Posterior cingulate gyrus (tissue), 11 donors: ENCODE results near the gene ZBED3.
"Not testable (repeated sequence)": the region's sequence is repeated elsewhere in the genome, so short reads cannot be mapped to it uniquely, and the experiment has no call there.

Experiments used
- DNase-seq, 10 donors: peaks; one replicate each; pipeline versions ENCODE4 v3.0.0 to v3.0.0-alpha.2; 2020 to 2021; ENCODE audit warnings: mixed read lengths in 3 of 10
- intact Hi-C: fragments of 100-400 bp; cut with DNase I; formaldehyde crosslinking; loops from one replicate; pipeline ENCODE4 v1.15.1; 2023

ZBED3 gene

DNA sequence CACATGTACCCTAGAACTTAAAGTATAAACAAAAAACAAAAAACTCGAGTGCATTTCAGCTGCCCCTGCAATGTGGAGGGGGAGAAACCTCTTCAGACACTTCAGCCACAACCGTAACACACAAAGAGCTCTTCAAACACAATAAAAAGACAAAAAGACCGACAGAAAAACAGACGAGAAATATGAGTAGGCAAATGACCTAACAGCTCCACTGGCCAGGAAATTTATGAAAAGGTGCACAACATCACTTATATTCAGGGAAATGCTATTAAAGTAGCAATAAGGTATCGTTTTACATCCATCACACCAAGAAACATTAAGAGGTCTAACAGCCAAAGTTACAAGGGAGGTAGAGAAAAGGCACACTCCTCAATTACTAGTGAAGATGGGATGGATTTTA lies 6.2 kb downstream of the ZBED3 start:
- no peak for DNase-seq
- intact Hi-C loops: loop anchor here (10.0 kb wide), 1 partner anchor 154 kb away; no protein-coding TSS in a partner anchor

DNA sequence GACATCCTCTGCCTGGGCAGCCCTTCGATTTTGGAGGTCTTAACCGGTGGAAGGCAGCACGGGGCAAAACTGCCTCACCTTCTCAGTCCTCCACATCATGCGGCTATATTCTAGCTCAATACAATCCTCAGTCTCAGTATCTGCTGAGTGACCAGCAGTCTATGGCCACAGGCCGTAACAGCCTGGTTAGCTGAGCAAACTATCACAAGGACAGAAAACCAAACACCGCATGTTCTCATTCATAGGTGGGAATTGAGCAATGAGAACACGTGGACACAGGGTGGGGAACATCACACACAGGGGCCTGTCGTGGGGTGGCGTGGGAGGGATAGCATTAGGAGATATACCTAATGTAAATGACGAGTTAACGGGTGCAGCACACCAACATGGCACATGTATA lies 6.6 kb downstream of the ZBED3 start:
- intact Hi-C loops: loop anchor here (10.0 kb wide), 1 partner anchor 154 kb away; no protein-coding TSS in a partner anchor
- not testable (repeated sequence) for DNase-seq

DNA sequence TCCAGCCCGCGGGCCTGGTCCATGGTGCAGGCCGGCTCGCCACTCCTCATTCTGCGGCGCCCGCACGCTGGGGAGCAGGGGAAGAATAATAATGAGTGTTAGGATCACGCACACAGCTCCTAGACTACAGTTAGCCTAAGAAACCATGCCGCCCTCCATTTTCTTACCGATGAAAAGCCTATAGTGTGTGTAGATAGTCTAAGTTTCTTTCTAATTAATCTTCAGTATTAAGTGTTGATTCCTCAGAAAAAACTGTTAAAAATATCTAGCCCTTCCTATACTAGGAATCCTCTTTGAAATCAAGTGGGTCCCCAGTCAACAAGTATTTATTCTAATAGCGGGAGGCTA lies 9.3 kb downstream of the ZBED3 start:
- intact Hi-C loops: loop anchor here (5.0 kb wide), 1 partner anchor 211 kb away; no protein-coding TSS in a partner anchor
- DNase-seq: no peak

DNA sequence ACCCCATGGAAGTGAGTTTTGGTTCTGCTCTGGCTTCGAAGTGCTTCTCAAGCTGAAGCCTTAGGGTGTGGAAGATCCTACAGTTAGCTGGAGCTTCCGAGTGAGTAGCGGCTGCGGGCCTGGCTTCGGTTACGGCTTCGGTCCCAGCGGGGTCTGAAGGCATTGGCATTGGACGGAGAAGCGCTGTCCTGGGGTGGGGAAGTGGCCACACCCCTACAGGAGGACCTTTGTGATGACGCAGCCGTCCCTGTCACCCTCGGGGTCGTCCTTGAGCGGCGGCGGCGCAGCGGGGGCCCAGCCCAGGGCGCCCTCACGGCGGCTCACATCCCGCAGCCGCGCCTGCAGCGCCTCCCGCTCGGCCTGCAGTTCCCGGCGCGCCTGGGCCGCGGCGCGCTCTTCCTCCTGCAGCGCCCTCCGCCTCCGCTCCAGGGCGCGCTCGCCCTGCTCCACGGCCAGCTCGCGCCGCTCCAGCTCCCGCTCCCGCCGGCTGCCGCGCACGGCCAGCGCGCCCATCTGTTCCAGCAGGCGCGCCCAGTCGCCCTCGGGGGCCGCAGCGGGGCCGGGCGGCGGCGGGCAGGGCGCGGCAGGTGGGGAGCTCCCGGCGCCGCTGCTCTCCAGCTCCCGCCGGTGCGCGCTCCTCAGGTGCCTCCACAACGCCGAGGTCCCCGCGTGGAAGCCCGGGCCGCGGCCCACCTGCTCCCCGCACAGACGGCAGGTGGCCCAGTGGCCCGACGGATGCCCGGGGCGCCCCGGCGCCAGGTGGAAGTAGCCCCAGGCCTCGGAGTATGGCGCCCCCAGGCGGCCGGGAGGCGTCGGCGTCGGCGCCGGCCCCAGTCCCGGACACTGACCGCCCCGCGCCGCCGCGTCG lies 9.9 kb downstream of the ZBED3 start:
- intact Hi-C loops: loop anchor here (5.0 kb wide), 1 partner anchor 210 kb away; no protein-coding TSS in a partner anchor
- DNase-seq: peak; percentile 42 to 96 (median 67)

DNA sequence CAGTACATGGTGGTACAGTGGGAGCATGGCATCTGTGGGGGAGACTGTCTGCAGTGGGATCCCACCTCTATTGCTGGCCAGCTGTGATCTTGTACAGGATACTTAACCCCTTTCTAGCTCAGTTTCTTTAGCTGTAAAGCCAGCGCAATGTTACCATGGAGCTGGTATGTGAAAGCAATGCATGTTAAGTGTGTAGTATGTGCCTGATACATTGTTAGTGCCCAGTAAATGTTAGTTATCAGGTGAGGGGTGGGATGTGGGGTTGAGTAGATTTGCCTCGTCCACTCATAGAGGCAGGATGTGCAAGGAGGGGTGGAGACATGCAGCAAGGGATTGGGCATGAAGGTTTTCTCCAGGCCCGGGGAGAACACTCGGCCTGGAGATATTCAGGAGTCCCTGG lies 12.3 kb downstream of the ZBED3 start:
- DNase-seq: no peak
- intact Hi-C loops: loop anchor here (5.0 kb wide), 1 partner anchor 207 kb away; no protein-coding TSS in a partner anchor

DNA sequence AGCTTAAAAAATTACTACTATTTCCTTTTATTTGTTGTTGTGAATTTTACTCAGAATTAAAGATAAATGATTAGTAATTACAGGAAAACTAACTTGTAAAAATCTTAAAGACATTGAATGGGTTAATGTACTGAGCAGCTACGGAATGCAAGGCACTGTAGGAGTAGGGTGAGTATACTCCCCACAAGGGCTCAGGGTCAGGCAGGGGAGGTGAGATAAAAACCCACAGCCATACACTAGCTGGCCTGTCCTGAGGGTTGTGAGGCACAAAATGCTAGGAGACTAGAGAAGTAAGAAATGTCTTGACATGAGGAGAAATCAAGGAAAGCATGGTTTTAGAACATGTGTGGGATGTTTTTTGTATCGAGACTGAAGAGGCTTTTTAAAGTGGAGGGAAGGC lies 13.4 kb downstream of the ZBED3 start:
- DNase-seq: no peak
- intact Hi-C loops: no loop called here

DNA sequence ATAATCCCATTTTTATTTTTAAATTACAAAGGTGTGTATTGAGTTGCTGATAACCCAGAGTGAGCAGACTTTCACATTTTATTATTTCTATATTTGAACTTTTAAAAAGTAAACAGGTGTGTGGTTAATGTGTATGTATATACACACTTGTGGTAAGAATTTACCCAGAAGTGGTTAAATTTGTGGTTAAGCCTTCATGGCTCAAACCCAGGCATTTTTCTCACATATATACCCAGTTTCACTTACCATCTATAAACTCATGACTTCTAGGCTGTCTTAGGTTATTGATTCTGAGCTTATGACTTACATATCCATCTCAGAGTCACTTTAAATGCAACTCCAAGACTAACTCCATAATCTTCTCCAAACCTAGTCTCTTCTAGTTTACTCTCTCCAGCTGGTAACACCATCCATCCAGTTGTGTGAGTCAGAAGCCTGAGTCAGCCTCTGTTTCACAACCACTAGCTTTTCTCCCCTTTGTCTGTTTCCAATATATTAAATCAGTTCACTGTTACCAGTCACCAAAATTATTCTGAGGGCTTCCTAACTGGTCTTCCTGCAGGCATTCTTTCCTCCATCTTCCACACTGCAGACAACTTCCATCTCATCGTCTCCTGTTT lies 20.2 kb downstream of the ZBED3 start:
- intact Hi-C loops: no loop called here
- no peak for DNase-seq

DNA sequence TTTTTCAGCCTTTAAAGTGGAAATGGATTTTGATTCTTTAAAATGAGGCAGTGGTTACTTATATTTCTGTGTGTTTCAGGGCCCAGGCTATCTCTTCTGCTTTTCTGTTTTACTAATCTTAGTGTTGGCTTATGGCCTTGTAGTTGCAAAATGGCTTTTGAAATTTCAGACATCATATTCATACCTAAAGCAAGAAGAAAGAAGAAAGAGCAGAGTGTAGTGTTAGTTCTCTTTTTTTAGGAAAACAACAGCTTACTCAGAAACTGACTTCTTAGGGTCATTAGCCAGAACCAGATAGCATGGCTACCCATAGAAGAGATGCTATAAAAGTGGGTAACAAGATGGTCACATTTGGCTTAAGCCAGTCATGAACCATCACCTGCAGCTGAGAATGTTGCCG lies 20.9 kb downstream of the ZBED3 start:
- intact Hi-C loops: no loop called here
- no peak for DNase-seq

DNA sequence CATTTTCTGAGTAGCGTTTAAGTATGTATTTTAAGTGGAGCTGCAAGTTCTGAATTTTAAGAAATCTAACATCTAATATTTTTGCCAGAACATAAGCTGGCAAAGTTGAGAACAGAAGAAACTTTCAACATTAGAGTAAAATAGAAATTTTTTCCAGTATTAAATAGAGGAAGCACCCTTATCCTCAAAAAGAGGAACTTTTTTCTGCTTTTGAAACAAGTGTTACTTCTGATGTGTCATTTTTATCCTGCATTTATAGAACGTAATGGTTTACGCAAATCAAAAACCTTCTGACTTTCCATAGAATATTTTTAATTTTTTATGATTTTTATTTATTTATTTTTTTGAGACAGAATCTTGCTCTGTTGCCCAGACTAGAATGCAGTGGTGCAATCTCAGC lies 21.8 kb downstream of the ZBED3 start:
- DNase-seq: no peak
- intact Hi-C loops: no loop called here

DNA sequence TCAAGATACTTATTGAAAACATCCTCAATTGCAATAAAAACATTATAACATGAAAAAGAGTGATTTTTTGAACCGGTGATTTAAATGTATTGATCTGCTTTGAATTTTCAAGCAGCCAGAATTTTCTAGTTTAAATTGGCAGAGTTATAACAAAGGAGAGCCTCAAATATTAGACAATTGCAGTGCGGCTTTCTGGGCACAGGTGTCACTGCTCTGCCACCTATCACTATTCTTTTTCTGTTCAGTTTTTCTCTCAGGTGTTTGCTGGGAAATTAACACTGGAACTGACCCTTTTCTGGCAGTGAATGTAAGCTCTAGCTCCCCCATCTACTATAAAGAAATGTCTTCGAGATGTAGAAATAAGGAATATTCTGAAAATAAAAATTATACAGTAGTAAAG lies 23.0 kb downstream of the ZBED3 start:
- no peak for DNase-seq
- intact Hi-C loops: no loop called here

DNA sequence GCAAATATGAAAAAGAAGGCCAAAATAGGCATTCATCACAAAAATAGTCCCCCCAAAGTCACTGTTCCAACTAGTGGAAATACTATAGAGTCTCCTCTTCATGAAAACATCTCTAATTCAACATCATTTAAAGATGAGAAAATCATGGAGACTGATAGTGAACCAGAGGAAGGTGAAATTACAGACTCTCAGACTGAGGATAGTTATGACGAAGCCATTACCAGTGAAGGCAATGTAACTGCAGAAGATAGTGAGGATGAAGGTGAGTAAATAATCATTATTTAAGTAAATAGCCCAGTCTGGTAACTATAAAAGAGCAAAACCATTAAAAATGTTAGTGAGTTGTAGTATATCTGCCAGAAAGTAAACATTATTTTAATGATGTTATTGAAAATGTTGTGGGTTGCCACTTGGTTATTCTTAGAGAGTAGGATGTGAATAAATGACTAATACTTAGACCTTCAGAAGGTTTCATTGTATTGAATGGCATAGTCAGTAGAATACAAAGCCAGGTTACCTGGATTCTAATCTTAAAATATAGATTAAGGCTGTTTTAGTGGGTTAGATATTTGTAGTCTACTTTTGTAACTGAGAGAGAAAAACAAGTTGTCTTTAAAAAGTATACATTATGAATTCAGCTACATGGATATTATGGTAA lies 40.5 kb downstream of the ZBED3 start:
- intact Hi-C loops: no loop called here
- DNase-seq: no peak

DNA sequence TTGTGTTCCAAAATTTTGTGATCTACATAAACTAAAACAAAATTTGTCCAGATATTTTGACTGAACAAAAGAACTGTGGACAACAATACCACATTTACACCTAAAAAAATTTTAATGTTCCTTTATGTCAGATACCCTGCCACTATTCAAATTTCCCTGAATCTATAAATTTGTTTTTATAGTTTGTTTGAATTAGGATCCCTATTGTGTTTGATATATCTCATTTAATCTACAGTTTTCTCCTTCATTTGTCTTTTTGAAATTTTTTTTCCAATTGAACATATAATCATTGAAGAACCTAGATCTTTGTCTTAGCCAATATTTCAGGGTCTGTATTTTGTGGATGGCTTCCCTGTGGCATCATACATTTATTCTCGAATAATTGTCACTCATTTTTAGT lies 51.1 kb downstream of the ZBED3 start:
- intact Hi-C loops: no loop called here
- no peak for DNase-seq

DNA sequence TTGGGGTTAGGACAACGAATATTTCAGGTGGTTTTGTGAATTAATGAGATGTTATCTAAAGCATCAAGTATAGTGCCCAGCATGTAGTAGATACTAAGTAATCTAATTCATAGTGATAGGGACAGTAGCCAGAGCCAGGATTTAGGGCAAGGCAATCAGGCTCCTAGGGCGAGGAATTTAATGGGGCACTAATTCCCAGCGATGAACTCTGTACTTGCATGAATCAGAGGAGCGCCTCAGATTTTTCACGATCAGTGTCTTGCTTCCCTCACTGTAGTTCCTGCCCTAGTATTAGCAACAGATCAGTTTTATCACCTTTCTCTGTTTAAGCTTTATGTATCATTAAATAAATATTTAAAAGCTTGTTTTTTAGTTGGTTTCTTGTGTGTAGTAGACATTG lies 53.7 kb downstream of the ZBED3 start:
- DNase-seq: no peak
- intact Hi-C loops: loop anchor here (5.0 kb wide), 1 partner anchor 54 kb away; the partner anchor contains the start of gene ZBED3

DNA sequence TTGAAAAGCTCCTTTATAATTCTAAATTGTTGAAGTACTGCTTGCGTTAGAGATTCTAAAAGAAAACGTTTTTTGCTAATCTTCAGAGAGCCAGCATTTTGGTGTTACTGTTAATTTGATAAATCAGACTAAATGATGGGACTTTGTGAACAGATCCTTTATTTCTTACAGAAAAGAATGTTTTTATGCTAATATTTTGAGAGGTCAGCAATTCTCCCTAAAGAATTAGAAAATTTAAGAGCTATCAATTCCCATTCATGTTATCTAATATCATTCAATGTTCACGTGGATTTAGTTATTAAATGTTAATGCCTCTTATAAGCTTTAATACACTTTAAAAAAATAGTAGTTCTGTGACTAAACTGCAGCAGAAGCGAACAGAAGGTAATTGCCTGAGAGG lies 54.5 kb downstream of the ZBED3 start:
- intact Hi-C loops: loop anchor here (5.0 kb wide), 1 partner anchor 55 kb away; the partner anchor contains the start of gene ZBED3
- DNase-seq: no peak

DNA sequence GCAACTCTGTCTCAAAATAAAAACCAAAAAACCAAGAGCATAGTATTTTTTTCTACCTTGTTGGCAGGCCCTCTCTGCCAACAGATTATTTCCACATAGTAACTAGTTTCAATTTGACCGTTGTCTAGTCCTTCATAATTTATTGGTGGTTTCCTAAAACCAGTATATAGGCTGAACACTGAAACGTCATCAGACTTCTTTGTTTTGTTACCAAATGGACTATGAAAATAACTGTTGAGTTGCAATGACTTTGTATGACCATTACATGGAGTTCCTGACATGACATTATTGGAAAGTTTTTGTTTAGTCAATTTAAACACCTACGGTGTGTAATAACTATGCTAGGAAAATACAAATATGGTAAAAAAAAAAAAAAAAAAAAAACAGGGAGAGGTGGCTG lies 55.2 kb downstream of the ZBED3 start:
- intact Hi-C loops: loop anchor here (5.0 kb wide), 1 partner anchor 55 kb away; the partner anchor contains the start of gene ZBED3
- no peak for DNase-seq

DNA sequence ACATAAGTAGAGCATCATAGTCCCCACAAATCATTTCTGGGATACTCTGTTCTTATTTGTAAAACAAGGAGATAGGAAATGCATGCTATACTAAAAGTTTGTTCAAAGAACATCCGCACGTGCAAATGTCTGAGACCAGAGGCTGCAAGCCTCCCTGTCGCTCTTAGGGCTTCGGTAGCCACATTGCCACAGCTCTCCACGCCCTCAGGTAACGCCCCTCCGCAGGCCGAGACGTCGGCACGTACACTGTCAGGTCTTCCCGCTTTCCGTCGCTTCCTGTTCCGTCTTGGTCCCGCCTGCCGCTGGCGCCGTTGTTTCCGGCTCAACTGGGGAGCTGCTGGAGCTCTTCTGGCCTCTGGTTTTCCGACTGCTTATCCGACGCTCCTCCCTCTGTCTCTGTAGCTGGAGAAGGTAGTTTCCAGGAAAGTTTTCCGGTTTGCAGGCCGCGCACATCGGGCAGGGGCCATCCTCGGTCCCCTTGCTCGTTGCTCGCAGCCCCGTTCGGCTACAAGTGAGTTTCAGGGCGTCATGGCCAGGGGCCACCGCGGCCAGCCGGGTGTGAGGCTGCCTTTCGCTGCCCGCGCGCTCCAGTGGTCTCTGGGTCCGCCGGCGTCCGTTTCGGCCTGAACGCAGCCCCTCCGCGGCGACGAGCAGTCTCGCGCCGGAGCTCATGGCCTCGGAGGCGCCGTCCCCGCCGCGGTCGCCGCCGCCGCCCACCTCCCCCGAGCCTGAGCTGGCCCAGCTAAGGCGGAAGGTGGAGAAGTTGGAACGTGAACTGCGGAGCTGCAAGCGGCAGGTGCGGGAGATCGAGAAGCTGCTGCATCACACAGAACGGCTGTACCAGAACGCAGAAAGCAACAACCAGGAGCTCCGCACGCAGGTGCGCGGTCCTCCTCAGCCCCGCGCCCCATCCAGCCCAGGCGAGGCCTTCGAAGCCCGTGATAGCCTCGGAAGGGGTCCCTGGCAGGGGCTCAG lies 56.7 kb downstream of the ZBED3 start, which contains the start of gene AGGF1:
Gene AGGF1 (plus strand): TSS at position 308 of the 975 bp plus-strand sequence. CDS start 363 bp downstream, at position 671.
- intact Hi-C loops: loop anchor here (5.0 kb wide), 1 partner anchor 57 kb away; the partner anchor contains the start of gene ZBED3
- peak; percentile 88 to 99 (median 94) for DNase-seq

DNA sequence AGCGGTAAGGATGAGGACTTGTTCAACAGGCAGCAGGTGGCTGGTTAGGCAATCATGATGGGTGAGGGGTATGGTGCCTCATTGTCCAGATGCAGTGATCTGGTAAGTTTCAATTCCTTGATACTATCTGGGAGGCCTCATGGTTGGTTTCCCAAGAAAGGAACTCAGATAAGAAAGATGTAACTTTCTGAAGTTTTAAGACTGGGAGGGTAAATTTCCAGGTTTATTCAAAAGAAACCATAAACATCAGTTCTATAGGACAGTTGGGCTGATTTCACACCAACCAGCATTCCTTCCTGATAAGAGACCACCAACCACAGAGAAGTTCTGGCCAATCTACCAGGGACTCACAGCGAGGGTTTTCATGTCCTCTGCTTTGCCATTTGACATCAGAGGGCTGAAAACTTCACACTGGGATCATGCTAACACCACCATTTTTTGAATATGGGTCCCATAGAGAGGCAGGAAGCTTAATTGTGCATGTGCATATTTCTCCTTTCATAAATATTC lies 57.7 kb downstream of the ZBED3 start:
- intact Hi-C loops: no loop called here
- no peak for DNase-seq

DNA sequence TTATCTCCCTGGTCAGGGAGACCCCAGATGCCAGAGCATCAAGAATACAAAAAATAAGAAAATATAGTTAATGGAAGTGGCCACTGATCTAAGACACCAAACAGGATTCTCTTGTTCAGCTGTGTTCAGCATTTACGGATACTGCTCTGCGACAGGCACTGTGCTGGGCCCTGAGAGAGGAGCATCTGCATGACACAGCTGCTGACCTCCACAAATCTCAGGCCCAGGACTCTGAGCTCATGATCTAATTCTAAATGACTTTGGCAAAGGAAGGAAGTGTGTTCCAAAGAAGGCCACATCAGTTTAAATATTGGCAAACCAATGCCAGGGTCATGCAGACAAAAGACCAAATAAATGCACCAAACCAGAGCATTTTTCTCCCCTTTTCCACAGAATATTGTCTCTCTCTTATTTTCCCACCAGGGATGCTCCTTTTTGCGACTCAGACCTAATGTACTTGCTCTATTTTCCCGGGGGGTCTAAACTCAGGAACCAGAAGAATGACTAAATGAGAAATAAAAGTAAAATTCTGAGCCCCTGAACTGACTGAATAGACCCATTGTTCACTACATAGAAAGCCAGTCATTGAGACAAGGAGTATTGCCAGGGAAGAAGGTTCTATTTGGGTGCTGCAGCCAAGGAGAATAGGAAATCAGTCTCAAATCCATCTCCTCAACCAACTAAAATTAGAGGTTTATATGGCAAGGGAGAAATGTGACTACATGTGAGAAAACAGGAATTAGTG lies 58.3 kb downstream of the ZBED3 start:
- DNase-seq: peak in 1 of 10 donors; percentile 34
- intact Hi-C loops: no loop called here

DNA sequence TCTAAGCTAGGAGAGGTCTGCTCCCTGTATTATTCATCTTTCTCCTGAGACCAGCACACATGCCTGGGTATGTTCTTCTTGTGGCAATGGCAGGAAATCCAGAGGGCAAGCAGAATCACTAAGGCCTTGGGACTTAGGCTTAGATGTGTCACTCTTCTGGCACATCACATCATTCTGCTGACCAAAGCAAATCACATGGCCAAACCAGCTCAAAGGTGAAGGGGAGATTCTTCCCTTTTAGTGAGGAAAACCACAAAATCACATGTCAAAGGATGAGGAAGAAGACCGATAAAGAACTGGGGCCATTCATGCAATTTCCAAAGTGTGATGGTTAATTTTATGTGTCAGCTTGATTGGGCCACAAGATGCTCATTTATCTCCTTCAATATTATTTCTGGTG lies 62.6 kb downstream of the ZBED3 start:
- intact Hi-C loops: no loop called here
- DNase-seq: no peak
